GM21381 (cell line): ENCODE data around the gene TMEM163.

ENCODE experiments used
- ATAC-seq: cut with Tn5 transposase; IDR thresholded peaks from one replicate; pipeline ENCODE4 v1.9.1; 2021; ENCODE audit warnings: mild to moderate bottlenecking, moderate library complexity; ENCODE audit not compliant: unreplicated experiment

The TMEM163 gene

DNA sequence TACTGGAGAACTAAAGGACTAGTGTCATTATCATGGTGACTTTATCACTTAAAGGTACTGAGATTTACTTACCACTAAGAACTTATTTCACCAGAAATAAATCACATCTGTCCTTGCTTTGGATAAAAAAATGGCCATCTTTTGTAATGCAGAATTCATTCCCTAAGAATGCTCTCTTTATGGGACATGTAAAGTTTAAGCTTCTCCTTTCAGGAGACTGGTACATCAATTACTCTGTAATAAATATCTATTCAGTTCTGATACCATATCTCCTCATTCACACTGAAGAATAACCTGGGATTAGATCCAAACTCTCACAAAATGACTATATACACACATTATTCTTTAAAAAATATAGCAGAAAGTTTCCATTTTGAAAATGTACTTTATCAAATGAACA, 24.4 kb downstream of the TMEM163 start:
- ATAC-seq = no peak

DNA sequence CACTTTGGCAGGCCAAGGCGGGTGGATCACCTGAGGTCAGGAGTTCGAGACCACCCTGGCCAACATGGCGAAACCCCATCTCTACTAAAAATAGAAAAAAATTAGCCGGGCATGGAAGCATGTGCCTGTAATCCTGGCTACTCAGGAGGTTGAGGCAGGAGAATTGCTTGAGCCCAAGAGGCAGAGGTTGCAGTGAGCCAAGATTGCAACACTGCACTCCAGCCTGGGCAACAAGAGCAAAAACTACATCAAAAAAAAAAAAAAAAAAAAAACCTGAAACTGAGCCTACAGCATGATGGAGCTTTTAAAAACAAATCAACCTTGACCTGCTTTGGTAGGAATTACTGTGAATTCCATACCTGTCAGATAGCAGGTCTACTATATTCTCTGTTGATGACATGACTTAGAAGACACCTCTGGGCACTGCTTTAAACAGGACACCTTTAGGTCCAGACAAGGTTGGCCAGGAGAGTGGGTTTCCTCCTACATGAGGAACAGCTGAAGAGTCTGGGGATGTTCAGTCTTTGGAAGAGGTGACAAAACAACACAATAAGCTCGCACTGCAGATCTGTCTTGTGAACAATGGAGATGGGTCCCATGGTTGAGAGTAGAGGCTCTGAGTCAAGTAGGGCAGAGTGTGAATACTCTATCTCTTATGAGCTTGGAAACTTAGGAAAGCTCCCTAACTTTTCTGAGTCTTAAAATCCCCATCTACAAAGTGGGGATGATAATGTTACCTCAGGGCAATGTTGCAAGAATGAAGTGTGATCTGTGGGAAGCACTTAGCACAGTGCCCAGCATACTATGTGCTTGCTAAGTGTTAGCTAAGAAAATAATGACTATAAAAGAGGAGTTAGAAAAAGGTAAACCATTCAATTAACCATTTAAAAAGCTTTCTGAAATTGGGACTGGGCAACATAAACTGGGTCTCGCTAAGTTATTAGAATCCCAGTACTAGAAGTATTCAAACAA, 25.2 kb downstream of the TMEM163 start:
- ATAC-seq = no peak

DNA sequence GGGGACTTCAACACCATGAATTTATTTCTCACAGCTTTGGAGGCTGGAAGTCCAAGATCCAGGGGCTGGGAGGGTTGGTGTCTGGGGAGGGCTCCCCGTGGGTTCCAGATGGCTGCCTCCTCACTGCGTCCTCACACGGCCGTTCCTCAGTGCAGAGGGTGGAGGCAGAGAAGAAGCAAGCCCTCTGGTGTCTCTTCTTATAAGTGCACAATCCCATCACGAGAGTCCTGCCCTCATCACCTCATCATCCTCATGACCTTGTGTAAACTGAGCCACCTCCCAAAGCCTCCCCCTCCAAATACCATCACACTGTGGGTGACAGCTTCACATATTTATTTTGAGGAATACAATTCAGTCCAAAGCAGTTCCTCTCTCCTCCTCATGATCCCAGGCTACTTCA, 26.3 kb downstream of the TMEM163 start:
- no peak for ATAC-seq

DNA sequence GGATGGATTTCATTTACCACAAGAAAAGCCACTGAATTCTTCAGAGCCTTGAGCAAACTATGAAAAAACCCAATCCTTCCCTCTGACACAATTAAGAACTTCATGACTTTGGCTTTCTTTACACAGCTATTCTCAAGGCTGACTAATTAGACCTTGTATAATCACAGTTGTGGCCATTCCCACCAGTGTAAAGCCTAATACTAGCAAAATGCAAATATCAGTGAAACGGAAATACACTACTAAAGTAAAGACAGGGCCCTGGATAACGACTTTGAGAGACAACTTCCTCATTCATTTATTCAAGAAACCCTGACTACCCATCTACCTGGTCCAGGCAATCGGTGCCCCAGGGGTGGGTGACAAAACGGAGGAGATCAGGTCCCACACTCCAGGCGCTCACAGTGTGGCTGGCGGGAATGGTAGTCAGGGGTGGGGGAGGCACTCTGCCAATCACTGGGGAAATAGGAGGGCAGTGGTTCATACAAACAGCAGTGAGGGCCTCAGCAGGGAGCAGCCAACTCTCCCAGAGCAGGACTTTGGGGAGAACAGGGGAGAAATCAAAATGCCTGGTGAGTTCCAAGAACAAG, 28.1 kb downstream of the TMEM163 start:
- no peak for ATAC-seq

DNA sequence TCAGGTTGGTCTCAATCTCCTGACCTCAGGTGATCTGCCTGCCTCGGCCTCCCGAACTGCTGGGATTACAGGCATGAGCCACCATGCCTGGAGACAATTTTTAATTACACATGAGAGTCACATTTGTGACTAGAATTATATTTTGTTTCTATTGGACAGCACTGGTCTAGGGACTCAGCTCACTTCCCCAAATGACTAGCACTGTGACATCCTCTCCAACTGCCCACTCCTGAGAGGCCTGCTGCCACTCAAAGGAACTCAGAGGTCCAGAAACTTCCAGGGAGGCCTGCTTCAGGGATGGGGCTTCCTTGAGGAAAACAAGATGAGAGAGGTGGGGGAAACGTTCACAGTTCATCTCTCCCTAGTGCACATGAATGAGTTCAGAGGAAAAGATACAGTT, 29.5 kb downstream of the TMEM163 start:
- ATAC-seq = no peak

DNA sequence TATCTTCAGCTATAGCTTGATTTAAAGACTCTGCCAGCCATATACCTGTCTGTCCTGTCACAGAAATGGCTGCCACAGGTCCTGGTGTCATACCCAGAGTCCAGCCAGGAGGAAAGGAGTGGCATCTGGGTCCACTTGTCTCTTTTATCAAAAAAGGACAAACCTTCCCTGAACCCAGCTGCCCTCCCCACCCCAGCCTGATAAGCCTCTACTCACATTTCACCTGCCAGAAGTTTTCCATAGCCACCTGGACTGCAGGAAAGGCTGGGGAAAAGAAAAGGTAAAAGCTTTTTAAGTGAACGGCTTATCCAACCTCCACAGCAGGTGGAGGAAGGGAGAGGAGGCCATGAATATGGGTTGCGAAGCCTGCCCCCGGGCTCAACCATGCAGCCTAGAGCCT, 32.8 kb downstream of the TMEM163 start:
- no peak for ATAC-seq

DNA sequence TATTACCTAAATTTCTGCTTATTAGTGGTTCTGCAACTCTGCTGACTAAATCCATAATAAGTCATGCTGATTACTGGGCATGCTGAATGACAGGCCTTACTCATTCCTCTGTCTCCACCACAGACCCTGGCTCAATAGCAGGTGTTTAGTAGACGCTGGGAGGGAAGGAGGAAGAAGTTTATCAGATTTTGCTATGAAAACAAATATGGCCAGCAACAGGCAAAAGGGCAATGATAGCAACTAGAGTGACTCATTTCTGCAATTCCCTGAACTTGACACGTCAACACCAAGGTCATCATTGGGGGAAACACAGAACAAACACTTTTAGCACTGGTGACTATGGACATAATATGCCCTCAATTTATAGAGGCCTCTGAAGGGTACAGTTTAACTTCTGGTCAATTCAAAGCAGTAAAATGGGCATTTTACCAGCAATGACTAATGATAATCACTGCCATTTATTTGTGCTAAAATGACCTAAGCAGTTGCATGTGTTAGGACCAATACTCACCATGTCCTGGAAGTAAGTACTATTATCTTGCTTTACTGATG, 35.2 kb downstream of the TMEM163 start:
- ATAC-seq = peak; percentile 49

GRCh38 chr2:134682726-134683125, 36.1 kb downstream of the TMEM163 start:
- ATAC-seq = no peak

DNA sequence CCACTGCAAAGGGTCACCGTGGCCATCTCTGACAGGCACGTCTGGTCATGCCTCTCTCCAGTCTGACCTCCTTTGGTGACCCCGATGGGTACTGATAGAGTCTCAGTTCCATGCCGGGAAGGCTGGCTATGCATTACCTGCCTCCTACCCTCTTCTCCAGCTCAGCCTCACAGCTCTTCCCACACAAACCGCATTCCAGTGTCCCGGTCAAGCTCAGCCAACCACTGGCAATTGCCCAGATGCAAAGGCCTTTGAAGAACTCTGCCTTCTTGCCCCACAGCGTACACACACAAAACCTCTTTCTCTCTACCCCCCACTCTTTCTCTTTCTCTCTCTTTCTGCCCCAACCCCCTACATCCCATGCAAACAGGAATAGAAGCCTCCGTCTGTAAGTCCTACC, 37.6 kb downstream of the TMEM163 start:
- no peak for ATAC-seq

DNA sequence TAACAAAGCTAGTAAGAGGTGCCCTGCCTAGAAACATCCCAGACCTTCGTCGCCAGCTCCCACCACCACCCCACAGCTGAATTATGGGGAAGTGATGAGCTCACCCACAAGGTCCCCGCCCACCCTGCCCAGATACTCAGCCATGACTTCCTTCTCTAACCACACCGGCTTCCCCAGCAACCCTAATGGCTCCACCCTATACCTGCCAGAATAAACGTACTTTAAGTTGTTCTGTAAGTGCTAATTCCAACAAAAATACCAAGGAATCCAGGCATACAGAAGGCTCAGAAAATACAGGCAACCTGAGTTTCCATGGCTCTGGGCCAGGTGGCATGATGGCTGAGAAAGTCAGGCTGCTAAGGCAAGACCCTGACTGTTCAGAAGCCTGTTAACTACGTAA, 39.1 kb downstream of the TMEM163 start:
- ATAC-seq = no peak

GRCh38 chr2:134679294-134679693, 39.5 kb downstream of the TMEM163 start:
- no peak for ATAC-seq

GRCh38 chr2:134677856-134678756, 40.7 kb downstream of the TMEM163 start:
- ATAC-seq = no peak

- ATAC-seq = no peak
Measured at GRCh38 chr2:134676960-134677359, 41.8 kb downstream of the TMEM163 start.

DNA sequence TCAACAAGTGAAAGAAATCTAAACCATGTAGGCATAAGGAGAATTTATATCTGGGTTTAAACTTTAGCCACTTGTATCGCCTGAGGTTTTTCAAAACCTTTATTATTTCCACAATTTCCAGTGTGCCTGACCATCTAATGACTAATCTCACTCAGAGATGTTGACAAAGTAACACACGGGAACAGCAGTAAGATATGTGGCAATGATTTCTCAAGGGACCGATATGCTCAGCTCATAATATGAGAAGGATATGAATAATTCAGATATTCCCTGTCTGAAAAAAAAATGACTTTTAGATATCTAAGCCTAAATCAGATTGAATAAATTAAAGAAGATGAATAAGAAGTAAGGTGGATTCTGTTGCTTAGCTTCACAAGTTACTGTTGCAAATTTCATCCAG, 43.5 kb downstream of the TMEM163 start:
- ATAC-seq = no peak

DNA sequence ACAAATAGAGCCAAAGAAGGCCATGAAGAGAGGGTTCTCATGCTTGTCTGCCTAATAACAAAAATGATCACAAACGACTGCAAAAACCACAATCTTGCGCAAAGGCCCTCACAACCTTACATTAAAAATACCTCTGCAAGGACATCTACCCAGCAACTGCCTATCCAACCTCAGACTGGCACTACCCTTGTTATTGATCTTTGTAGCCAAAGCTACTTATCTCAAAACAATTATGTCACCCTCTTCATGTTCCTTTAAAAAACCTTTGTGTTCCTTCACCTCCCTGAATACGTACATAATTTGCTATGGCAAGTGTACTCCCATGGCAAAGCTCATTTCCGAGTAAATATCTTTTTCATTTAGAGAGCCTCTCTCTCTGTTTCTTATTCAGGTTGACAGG, 44.1 kb downstream of the TMEM163 start:
- no peak for ATAC-seq

GRCh38 chr2:134671513-134671912, 47.3 kb downstream of the TMEM163 start:
- ATAC-seq = no peak

DNA sequence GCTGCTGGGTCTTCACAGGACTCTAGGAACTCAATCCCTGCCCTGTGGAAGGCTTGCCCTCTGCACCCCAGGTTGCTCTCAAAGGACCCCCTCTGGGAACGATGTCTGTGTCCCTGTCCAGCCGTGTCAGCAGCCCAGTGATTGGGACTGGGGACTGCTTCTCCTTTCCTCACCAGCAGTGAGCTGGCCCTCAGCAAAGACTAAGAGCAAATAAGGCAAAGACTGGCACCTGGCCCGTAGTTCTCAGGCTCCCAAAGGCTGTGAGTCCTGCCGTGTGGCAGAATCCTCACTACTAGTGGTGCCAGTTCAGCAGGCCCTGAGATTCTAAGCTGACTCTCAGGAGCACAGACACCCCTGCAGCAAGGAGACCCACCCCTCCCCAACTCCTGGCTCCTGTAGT, 47.8 kb downstream of the TMEM163 start:
- no peak for ATAC-seq

DNA sequence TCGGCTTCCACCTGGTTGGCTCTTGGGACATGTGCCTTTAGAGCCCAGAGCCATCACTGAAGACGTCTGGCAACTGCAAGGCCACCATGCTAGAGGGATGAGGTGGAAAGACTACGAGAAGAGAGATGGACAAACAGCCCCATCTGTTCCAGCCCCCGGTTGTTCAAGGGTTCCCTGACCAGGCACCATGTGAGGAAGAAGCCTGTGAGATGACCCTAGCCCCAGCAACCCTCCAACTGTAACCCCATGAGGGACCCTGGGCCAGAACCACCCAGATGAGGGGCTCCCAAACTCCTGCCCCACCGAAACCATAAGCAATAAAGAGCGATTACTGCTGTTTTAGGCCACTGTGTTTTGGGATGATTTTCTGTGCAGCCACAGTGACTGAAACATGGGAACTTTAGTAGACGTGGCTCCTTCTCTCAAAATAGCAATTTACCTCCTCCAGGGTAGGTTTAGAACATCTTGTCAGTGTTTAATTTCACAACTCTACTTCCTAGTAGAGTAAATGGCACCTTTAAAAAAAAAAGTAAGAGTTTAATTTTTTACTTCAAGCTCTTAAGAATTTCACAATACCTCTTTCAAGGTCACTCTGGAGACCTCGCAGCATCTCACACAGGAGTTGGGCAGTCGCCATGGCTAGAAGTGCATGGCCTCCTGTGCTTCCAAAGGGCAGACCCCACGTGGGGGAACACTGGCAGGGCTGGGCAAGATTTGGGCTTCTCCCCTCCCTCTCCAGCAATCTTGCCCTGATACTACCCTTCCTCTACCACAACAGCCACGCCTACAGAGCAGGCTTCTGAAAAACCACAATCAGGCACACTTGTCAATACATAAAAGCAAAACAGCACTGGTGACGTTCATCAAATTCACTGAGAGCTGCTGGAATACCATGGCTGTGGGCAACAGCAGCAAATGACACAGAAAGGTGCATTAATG, 48.8 kb downstream of the TMEM163 start:
- ATAC-seq = no peak

- no peak for ATAC-seq
Measured at GRCh38 chr2:134668821-134669220, 50.0 kb downstream of the TMEM163 start.

GRCh38 chr2:134667541-134667940, 51.3 kb downstream of the TMEM163 start:
- no peak for ATAC-seq
